Fibroblast of pulmonary artery (primary cell): ENCODE data around the gene RSRC1.
A peak's percentile ranks its signal among the peaks of the same experiment; 100 is the strongest.

Source experiments
- DNase-seq: peaks from one replicate; pipeline ENCODE4 v3.0.0-alpha.2; 2010; ENCODE audit warnings: low read depth
- H3K4me3 ChIP-seq: replicated peaks from 2 replicates; pipeline ENCODE4 v1.5.1; 2011; ENCODE audit warnings: low read depth, mild to moderate bottlenecking, control low read depth, low read length, moderate library complexity
- TF ChIP-seq, protein P1 (sequence below): IDR thresholded peaks from 2 replicates; pipeline ENCODE4 v1.5.1; 2011; ENCODE audit warnings: mild to moderate bottlenecking, control low read depth, low read length, inconsistent platforms; ENCODE audit errors: missing control alignments

Gene RSRC1

DNA sequence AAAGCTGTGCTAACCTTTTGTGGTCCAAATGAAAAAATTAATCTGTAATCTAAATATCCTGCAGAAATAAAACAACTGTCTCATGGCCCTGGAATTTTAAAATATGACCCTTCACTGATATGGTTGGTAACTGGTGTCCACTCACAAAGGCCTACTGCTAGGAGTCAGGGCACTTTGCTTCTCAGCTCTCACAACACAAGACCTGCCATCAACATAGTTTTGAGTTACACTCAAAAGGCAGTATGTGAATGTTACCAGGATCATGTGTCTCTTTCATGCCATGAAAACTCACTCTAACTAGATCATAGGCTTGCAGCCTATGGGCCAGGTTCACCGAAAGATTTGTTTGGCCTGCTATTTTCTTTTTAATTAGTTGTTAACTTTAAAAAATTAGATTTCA is 451.1 kb downstream of the RSRC1 start:
- TF ChIP-seq, protein P1, sequence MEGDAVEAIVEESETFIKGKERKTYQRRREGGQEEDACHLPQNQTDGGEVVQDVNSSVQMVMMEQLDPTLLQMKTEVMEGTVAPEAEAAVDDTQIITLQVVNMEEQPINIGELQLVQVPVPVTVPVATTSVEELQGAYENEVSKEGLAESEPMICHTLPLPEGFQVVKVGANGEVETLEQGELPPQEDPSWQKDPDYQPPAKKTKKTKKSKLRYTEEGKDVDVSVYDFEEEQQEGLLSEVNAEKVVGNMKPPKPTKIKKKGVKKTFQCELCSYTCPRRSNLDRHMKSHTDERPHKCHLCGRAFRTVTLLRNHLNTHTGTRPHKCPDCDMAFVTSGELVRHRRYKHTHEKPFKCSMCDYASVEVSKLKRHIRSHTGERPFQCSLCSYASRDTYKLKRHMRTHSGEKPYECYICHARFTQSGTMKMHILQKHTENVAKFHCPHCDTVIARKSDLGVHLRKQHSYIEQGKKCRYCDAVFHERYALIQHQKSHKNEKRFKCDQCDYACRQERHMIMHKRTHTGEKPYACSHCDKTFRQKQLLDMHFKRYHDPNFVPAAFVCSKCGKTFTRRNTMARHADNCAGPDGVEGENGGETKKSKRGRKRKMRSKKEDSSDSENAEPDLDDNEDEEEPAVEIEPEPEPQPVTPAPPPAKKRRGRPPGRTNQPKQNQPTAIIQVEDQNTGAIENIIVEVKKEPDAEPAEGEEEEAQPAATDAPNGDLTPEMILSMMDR, result no peak
- no peak overlapping the region for H3K4me3 ChIP-seq
- DNase-seq, result no peak

GRCh38 chr3:158562674-158563073 is 452.8 kb downstream of the RSRC1 start:
- TF ChIP-seq, protein P1, result no peak
- H3K4me3 ChIP-seq, result no peak overlapping the region
- no peak for DNase-seq

DNA sequence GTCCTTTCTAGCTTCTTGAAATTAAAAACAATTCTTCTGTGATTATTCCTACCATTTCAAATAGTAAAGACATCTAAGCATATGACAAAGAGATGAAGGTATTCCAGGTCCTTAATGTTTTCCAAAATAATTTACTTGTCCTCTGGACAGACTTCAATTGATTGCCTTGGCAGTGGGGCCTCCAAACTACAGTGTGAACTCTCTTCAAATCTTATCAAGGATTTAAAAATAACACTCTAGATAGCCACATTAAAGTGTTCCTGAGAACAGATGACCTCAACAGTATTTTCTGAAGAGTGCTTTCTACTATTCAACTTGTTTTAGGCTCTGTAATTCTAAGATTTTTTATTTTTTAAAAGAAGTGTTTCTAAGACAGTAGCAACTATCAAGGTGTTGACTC is 453.2 kb downstream of the RSRC1 start:
- TF ChIP-seq, protein P1, result no peak
- no peak overlapping the region for H3K4me3 ChIP-seq
- no peak for DNase-seq

GRCh38 chr3:158565076-158565475 is 455.2 kb downstream of the RSRC1 start:
- no peak overlapping the region for H3K4me3 ChIP-seq
- DNase-seq, result no peak
- TF ChIP-seq, protein P1, result no peak

- no peak overlapping the region for H3K4me3 ChIP-seq
- TF ChIP-seq, protein P1, result no peak
- DNase-seq, result no peak
Observed at GRCh38 chr3:158568784-158569183, 458.9 kb downstream of the RSRC1 start.

- TF ChIP-seq, protein P1, result no peak
- no peak overlapping the region for H3K4me3 ChIP-seq
- no peak for DNase-seq
Observed at GRCh38 chr3:158569794-158570193, 459.9 kb downstream of the RSRC1 start.

DNA sequence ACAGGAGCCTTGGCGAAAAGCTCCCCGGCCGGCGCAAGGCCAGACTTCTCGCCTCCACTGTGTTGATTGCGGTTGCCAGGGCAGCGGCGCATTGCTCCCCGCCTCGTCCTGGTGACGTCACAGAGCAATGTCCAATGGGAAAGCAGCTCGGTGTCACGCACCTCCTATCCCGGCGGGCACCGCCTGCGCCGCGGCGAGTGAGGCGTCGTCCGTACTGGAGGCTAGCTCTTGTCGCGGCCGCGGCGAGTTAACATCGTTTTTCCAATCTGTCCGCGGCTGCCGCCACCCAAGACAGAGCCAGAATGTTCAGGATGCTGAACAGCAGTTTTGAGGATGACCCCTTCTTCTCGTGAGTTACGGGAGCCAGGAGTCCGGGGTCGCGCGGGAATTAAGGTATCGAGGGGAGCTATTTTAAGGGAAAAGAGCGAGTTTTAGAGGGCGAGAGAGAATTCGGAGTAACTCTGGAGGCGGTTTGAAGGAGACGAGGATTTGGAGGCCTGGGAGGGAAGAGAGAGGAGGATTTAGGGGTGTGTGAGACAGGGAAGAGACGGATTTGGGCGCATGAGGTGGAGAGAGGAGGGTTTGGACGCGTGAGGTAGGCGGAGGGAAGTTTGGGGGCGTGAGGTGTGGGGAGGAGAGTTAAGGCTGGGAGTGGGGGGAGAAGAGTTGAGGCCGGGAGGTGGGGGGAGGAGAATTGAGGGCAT is 461.3 kb downstream of the RSRC1 start, which contains the start of gene MLF1:
MLF1 (plus strand) TSS at position 196 of the 704 bp plus-strand sequence; CDS start at position 303, 107 bp downstream.
- peak; percentile 97 for DNase-seq

More for the DNA sequence above, 461.3 kb downstream of the RSRC1 start, which contains the start of gene MLF1:
- TF ChIP-seq, protein P1, result no peak
- peak within 1 kb of the TSS; percentile 62 for H3K4me3 ChIP-seq
